Left lobe of liver (tissue), 2 donors: ENCODE data around the gene ANAPC5. TPM values are rescaled to one million over a fixed set of nuclear protein-coding genes. Genes with fewer than 3 reads are reported as not detected.
A peak's percentile ranks its signal among the peaks of the same experiment; 100 is the strongest.
"Not testable (repeated sequence)": the region's sequence is repeated elsewhere in the genome, so short reads cannot be mapped to it uniquely, and the experiment has no call there.

Experiments
- ATAC-seq: fragments of 200-7000 bp; cut with Tn5 transposase; one replicate; pipeline ENCODE4 v1.9.1; 2020; ENCODE audit warnings: mild to moderate bottlenecking, moderate library complexity
- DNase-seq: peaks from one replicate; pipeline ENCODE4 v3.0.0-alpha.2; 2020; ENCODE audit warnings: low spot score
- total RNA-seq: library from RNA; stranded (reverse); gene quantifications from one replicate; pipeline ENCODE4 v1.2.1, GENCODE V29; 2021
- donor health status: DM: no; HTN: no; CAD: no; lungs with moderate emphysema.
- donor health status: DM: no; HTN: yes; CAD: no.

The ANAPC5 gene
- total RNA-seq, 1 donor from 2014 or later: 43.4 TPM

DNA sequence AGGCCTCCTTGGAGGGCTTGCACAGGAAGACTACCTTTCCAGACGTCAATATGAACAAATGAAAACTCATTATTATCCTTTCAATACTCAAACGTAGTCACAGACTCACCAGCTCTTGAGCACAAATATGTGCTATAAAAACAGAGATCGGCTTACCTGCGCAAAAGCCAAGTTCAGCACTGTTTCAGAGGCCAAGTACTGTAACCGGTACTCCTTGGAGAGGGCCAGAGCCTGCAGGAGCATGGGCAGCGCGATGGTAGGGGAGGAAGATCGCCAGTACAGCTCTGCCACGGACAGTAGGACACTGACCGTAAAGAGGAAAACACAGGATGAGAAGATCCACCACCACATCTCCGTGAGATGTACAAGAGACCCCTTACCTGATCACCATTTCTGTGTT, 34.1 kb downstream of the ANAPC5 start:
- DNase-seq (peak; percentile 19), ATAC-seq (no peak)

DNA sequence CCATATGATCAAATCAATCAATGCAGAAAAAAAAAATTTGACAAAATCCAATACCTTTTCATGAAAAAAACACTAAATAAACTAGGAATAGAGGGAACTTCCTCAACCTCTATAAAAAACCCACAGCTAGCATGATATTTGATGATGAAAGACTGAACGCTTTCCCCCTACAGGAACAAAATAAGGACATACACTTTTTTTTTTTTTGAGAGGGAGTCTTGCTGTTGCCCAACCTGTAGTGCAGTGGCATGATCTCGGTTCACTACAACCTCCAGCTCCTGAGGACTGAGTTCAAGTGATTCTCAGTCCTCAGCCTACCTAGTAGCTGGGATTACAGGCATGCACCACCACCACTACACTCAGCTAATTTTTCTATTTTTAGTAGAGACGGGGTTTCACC, 37.8 kb downstream of the ANAPC5 start:
- DNase-seq (peak; percentile 10), ATAC-seq (no peak)

DNA sequence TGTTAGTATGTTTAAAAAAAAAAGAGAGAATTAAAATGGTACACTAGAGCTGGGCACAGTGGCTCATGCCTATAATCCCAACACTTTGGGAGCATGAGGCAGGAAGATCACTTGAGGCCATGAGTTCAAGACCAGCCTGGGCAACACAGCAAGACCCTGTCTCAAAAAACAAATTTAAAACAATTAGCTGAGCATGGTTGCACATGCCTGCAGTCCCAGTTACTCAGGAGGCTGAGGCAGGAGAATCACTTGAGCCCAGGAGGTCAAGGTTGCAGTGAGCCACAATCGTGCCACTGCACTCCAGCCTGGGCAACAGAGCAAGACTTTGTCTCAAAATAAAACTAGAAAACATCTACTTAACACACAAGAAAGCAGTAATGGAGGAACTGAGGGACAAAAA, 42.0 kb downstream of the ANAPC5 start:
- DNase-seq: peak; percentile 23
- ATAC-seq: not testable (repeated sequence)

DNA sequence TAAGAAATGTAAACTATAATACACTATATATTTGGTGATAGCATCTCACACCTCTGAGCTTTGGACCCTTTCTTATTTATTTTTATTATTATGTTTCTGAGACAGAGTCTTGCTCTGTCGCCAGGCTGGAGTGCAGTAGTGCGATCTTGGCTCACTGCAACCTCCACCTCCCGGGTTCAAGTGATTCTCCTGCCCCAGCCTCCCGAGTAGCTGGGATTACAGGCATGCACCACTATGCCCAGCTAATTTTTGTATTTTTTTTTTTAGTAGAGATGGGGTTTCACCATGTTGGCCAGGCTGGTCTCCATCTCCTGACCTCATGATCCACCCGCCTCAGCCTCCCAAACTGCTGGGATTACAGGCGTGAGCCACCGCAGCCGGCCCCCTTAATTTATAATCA, 44.8 kb downstream of the ANAPC5 start:
- DNase-seq, ATAC-seq: not testable (repeated sequence)

DNA sequence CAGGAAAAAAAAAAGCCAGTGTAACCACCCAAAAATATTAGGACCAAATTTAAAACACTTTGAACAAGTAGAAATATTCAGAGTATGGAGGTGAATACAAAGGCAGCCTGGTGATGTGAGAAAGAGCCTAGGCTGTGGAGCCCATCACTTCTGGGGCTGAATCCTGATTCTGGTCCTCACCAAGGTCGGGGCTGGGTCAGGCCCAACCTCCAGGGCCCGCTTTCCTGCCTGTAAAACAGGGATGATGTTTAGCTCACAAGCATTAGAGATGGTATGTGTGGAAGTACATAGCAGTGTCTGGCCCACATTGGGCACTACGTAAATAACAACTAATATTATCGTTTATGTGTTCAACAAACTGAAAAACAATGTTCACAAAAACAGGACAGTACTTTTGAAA, 47.9 kb downstream of the ANAPC5 start:
- DNase-seq: no peak
- ATAC-seq: no peak

DNA sequence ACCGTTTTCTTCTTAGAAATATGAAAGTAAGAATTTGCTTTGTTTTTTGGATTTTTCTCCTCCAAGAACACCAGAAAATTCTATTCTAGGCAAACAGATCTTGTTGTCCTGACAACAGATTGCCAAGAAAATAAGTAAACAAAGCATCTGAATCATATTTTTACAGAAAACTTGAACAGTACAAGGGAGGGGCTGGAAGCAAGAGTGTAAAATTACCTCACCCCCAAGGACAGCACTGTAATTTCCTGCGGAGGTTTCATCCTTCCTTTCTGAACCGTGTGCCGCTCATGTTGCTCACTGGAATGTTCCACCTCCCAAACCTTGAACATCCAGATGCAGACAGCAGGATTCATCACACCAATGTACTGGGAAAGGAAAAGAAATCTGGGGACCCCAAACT, 50.3 kb downstream of the ANAPC5 start:
- DNase-seq (no peak), ATAC-seq (no peak)

DNA sequence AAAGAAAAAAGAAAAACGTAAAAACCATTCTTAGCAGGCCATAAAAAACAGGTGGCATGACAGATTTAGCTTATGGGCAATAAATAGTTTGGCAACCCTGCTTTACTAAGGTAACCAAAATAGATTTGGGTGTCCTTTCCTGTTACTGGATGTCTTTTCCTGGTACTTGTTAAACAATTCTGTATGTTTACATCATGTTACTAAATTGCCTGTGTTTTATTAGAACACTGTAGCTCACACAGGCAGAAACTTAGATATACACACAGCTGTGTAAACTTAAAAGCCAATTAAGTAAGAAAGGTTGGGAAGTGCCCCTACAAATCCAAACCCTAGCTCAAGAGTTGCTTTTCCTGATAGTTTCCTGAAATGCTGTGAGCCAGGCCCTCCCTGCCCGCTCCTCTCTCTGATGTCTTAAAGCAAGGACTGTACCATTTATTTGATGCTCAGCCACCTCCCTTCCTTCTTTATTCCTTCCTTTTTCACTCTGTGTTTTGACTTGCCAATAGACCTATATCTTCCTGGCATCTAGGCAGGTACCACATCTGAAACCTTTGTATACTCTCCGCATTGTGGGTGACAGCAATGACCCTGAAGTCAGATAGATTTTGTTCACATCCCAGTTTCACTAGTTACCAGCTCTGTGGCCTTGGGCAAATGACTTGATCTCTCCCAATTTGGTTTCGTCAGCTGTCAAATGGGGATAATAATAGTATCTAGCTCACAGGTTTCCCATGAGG, 52.0 kb downstream of the ANAPC5 start:
- DNase-seq (peak; percentile 23), ATAC-seq (no peak)

DNA sequence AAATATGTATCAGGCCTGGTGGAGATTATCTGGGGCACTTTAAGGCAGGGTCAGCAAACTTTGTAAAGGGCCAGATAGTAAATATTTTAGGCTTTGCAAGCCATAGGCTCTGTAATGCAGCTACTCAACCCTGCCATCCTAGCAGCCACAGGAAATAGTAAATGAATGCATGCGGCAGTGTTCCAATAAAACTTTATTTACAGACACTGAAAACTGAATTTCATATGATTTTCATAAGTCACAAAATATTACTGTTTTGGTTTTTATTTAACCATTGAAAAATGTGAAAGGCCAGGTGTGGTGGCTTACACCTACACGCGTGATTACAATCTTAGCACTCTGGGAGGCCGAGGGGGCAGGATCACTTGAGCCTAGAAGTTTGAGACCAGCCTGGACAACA, 52.5 kb downstream of the ANAPC5 start:
- DNase-seq (peak; percentile 35), ATAC-seq (no peak)

DNA sequence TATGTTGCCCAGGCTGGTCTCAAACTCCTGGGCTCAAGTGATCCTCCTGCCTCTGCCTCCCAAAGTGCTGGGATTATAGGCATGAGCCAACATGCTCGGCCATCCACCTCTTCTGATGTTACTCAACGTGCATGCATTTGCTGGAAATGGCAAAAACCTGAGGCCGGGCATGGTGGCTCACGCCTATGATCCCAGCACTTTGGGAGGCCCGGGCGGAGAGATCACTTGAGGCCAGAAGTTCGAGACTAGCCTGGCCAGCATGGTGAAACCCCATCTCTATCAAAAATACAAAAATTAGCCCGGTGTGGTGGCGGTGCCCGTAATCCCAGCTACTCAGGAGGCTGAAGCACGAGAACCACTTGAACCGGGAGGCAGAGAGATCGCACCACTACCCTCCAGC, 53.8 kb downstream of the ANAPC5 start:
- ATAC-seq, DNase-seq: not testable (repeated sequence)

DNA sequence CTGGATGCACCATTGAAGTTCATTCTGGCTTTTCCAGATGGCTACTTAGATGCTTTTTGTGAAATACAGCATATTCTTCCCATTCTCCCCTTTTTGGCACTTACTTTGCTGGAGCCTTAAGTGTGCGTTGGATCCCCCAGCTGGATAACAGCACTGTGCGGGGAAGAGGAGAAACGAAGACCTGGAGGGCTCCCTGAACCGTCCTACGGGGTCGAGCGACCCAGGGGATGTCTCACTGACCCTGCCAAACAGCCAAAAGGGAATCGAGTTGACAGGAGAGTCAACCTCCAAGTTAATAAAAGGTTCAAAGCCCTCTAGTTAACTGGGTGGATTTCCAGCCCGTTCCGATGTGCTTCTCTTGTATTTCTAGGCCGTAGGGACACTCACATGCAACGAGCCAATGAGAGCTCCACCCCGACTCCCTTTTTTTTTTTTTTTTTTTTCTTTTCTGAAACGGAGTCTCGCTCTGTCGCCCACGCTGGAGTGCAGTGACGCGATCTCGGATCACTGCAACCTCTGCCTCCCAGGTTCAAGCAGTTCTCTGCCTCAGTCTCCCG, 54.7 kb downstream of the ANAPC5 start:
- peak; percentile 29 for ATAC-seq
- no peak for DNase-seq

DNA sequence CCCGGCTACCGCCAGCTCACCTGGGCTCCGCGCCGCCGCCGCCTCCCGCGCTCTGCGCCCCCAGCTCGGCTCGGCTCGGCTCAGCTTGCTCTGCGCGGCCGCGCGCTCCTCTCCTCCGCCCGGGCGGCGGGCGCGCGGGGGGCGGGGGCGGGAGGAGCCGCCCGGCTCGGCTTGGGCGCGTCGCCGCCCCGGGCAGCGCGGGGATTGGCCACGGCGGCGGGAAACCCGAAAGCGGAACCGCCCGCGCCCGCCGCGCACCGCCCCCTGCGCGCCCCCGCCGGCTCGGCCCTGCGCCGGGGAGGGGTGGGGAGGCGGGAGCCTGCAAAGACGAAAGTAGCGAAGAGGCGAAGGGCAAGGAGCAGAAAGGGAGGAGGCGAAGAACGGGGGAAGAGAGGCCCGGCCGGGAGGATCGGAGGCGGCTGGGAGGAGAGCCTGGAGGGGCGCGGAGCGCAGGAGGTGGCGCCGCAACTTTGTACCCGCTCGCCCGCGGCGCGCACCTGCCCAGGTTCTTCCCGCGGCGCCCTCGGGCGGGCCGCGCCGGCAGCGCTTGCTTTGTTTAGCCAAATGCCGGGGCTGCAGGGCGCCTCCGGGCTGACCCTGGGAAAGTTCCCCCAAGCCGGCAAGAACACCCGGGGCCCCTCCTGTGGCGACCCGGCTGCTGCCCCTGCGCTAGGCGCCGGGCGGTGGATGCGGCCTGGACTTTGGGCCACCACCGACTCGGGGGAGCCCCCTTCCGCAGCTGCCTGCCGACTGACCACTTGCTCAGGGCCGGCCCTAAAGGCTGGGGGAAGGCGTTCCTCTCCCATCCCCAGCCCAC, 55.4 kb downstream of the ANAPC5 start, which contains the start of gene CAMKK2:
CAMKK2 (minus strand) TSS at position 92 of the 817 bp plus-strand sequence. CDS start 22,183 bp downstream, outside the sequence.
- peak; percentile 87 for DNase-seq
- ATAC-seq: peak; percentile 88

DNA sequence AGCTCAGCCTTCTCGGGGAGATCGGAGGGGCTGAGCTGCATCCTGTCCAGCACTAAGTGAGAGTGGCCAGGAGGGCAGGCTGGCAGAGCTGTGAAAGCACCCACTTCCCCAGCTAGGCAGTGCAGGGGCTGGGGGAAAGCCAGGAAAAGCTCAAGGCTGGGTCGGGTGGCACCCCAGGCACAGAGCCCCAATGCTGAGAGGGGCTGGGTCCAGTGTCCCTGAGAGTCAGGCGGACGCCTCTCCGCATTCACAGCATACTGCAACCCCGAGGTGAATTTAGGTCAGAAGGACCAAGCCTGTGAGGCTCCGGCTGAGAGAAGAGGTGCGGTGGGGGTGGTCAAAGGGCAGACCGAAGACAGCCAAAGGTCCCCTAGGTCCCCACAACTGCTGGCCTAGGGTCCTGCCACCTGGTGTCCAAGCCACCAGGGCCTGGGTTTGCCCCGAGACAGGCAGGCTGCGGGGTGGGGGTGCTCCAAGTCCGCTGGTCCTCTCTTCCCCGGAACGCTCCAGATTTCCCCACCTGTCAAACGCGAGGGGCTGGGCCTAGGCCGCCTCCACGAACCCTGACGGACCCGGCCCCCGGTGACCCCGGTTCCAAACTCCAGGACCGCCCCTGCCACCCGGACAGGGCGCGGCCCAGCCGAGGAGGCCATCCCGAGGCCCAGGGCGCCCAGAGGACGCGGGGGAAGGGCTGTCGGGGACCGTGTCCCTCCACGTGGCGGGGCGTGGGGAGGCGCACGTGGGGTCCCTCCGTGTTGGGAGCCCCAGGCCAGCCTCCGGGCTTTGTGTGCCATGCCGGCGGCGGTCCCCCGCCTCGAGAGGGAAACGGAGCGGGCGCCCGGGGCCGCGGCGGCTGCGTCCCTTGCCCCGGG, 56.2 kb downstream of the ANAPC5 start:
- DNase-seq (peak; percentile 87), ATAC-seq (peak; percentile 75)

DNA sequence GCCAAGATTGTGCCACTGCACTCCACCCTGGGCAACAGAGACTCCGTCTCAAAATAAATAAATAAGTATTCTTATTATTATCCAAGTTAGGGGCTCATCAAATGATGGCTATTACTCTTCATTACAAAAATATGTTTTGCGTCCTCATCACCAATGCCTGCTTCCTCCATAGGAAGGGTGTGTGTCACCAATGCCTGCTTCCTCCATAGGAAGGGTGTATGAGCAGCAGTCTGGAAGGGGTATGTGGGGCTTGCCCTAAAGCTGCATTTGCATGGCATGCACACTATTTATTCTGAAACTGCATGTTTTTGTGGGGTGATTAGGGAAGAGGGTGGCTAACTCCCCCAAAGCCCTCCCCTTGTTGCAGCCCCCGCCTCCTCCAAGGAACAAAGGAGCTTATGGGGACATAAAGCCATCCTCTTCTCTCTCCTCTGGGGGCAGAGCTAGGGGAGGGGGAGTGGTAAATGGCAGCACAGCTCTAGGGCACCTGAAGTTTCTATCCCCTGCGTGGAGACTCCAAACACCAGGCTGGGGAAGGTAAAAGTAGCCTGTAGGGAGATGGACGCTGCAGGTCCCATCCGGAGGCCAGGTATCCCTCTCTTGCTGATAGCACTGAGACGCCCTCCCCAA, 57.0 kb downstream of the ANAPC5 start:
- ATAC-seq: no peak
- no peak for DNase-seq

DNA sequence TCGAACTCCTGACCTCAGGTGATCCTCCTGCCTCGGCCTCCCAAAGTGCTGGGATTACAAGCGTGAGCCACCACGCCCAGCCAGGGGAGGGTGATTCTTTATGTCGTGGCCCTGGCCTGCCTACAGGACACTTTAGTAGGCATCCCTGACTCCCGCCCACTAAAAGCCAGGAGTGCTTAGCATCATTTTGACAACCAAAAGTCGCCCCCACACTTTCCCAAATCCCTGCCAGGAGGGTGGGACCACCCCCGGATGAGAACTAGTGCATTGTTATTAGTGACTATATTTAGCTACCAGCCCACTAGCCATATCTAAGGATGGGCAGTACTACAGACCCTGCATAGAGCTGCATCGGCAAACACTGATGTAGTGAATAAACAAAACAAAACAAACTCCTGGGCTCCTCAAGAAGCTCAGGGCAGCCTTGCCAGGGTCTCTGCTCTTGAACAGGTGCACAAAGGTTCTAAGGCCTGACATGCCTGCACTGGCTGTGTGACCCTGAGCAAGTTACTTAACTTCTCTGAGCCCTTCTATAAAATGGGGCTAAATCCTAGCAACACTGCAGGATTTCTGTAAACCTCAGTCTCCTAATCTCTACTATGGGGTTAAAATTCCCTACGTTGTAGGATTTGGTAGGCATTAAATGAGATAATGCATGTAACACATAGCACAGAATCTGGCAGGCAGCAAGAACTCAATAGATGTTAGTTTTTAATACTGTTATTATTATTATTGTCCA, 57.9 kb downstream of the ANAPC5 start:
- ATAC-seq: no peak
- no peak for DNase-seq

DNA sequence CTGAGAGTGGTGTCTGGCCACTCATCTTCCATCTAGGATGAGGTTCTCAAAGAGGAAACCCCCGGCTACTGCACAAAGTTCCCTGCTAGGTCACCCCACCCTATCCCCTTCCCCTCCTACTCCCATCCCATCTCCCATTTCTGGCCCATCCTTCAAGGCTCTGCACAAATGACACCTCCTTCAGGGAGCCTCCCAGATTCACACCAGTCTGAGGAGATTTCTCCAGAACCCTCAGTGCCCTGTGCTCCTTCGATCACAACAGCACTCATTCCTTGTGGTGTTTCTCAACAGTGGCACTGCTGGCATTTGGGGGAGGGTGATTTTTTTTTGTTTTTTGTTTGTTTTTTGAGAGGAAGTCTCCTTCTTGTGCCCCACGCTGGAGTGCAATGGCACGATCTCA, 58.6 kb downstream of the ANAPC5 start:
- DNase-seq: no peak
- ATAC-seq: no peak

DNA sequence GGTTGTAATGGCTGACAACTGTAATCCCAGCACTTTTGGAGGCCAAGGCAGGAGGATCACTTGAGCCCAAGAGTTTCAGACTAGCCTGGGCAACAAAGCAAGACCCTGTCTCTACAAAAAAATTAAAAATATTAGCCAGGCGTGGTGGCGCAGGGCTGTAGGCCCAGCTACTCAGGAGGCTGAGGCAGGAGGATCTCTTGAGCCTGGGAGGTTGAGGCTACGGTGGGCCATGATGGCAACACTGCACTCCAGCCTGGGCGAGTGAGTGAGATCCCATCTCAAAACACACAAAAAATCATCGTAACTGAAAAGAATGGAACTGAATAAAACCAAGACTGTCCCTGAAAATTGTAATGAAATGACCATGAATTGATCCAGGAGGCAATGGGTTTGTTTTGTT, 61.8 kb downstream of the ANAPC5 start:
- no peak for DNase-seq

DNA sequence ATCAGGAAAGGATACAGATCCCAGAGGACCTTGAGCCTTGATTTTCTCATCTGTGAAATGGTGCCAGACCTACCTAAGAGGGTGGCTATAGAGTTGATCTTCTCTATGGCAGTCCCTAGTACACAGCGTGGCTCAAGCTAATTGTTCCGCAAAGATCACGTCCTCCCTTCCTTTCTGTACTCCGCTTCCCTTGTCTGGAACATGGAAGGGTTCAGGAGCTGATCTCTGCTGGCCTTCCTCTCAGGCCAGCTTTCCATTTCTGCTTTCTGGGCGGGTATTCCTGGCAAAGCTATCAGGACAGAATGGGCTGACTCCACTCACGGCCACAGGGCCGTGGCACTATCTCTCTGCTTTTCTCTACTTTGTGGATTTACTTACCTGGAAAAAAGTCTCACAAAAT, 62.2 kb downstream of the ANAPC5 start:
- no peak for DNase-seq
- ATAC-seq: peak; percentile 50

More for the DNA sequence above, 61.8 kb downstream of the ANAPC5 start:
- no peak for ATAC-seq

DNA sequence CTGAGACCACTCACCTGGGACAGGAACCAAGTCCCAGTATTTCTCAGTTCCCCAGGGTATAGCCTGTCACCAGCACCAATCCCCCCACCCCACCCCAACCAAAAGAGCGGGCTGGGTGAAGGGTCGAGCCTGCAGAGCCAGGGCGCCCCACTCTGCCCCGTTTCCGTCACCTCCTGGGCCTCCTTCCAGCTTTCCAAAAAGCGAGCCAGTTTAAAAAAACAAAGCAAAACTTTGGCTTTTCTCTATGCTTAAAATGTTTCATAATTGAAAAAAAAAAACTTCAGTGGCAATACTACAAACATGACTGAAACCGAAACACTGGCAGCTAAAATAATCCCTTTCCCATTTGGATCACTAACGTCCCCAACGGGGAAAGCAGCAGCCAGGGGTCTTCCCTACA, 63.2 kb downstream of the ANAPC5 start:
- ATAC-seq (no peak), DNase-seq (no peak)

DNA sequence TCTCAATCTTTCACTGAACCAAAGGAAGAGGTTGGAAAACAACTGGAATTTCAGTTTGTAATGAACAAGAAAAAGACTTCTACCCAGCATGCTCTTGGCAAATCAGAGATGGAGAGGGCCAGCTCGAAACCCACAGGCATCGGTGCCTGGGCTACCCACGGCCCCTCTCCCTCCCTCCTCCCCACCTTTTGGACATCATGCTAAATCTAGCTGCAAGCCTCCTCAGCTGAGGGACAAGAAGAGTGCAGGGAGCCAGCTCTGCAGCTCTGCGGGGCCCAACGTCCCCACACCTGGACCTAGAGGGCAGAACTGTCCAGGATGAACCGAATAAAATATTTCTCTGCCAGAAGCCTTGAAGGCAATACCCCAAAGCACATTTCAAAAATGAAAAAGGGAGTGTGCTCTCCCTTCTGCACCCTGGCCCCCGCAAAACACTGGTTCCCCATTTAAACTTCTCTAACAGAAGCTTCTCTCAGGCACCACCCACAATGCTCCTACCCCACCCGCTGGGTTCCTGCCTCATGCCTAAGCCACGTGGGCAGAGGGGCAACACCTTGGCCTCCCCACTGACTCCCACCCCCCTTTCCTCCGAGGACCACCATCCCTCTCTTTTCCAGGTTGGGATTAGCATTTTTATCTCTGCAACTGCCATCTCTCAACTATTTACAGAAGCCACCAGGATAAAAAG, 63.9 kb downstream of the ANAPC5 start:
- no peak for ATAC-seq
- no peak for DNase-seq
